OCI-LY7 (cell line): ENCODE results near the gene FBN2. TPM values are rescaled to one million over a fixed set of nuclear protein-coding genes. Genes with fewer than 3 reads are reported as not detected.

Experiments
- BruUV-seq: library from RNA; stranded (reverse); fragments of 400-500 nt; replicated peaks from 2 replicates; lab custom pipeline; 2021; lab: Mats Ljungman, UMichigan
- CTCF ChIA-PET: fragments of 300-600 bp; sonication (Branson Sonifier 250); formaldehyde crosslinking; loops from one replicate; lab custom pipeline; 2022; ENCODE audit warnings: antibody characterized with exemption; ENCODE audit not compliant: unreplicated experiment; lab: Charles Lee
- POLR2A ChIA-PET: fragments of 300-600 bp; sonication (Branson Sonifier 250); formaldehyde crosslinking; loops from one replicate; lab custom pipeline; 2022; ENCODE audit warnings: antibody characterized with exemption; lab: Charles Lee
- DNase-seq: peaks from one replicate; pipeline ENCODE4 v3.0.0-alpha.2; 2015; ENCODE audit warnings: low spot score
- H2AFZ ChIP-seq: fragments of 200-600 bp; sonication (generic), shearing (Covaris generic); 2 replicates; pipeline ENCODE4 v1.6.1; 2014; ENCODE audit warnings: mild to moderate bottlenecking, antibody characterized with exemption, low read length, moderate library complexity
- H3K27ac ChIP-seq: fragments of 200-600 bp; sonication (generic); 2 replicates; pipeline ENCODE4 v1.5.1; 2014; ENCODE audit warnings: mixed run types, low read depth, mild to moderate bottlenecking, moderate library complexity, low read length, inconsistent platforms; ENCODE audit not compliant: poor library complexity, severe bottlenecking
- H3K36me3 ChIP-seq: fragments of 200-600 bp; sonication (generic); 2 replicates; pipeline ENCODE4 v1.6.1; 2014; ENCODE audit warnings: mild to moderate bottlenecking, antibody characterized with exemption, low read length, moderate library complexity, mixed read lengths; ENCODE audit not compliant: insufficient read depth
- H3K4me1 ChIP-seq: fragments of 200-600 bp; sonication (generic); 2 replicates; pipeline ENCODE4 v1.5.1; 2014; ENCODE audit warnings: mild to moderate bottlenecking, low read length; ENCODE audit not compliant: insufficient read depth, poor library complexity, severe bottlenecking
- H3K4me2 ChIP-seq: fragments of 200-600 bp; sonication (generic); 2 replicates; pipeline ENCODE4 v1.6.1; 2014; ENCODE audit warnings: mild to moderate bottlenecking, low read length
- H3K4me3 ChIP-seq: fragments of 200-600 bp; sonication (generic); 2 replicates; pipeline ENCODE4 v1.5.1; 2014; ENCODE audit warnings: mild to moderate bottlenecking, low read depth, low read length; ENCODE audit not compliant: poor library complexity, severe bottlenecking
- H3K79me2 ChIP-seq: fragments of 200-600 bp; sonication (generic); 2 replicates; pipeline ENCODE4 v1.6.1; 2016; ENCODE audit warnings: low read depth, mild to moderate bottlenecking, low read length, moderate library complexity, mixed read lengths; ENCODE audit not compliant: insufficient read depth
- H3K9me2 ChIP-seq: fragments of 200-600 bp; sonication (generic); 2 replicates; pipeline ENCODE4 v1.6.1; 2016; ENCODE audit warnings: mild to moderate bottlenecking, low read length, mixed read lengths; ENCODE audit not compliant: insufficient read depth
- H3K9me3 ChIP-seq: fragments of 200-600 bp; sonication (generic); 2 replicates; pipeline ENCODE4 v1.6.1; 2014; ENCODE audit warnings: mild to moderate bottlenecking, mixed run types, low read length, mixed read lengths
- H4K20me1 ChIP-seq: fragments of 200-600 bp; sonication (generic); 2 replicates; pipeline ENCODE4 v1.6.1; 2014; ENCODE audit warnings: mild to moderate bottlenecking, antibody characterized with exemption, low read length, moderate library complexity, mixed read lengths; ENCODE audit not compliant: insufficient read depth
- CTCF ChIP-seq: fragments of 200-600 bp; sonication (generic); conservative IDR thresholded peaks from 2 replicates; pipeline ENCODE4 v1.5.1; 2014; ENCODE audit warnings: mild to moderate bottlenecking, antibody characterized with exemption, low read length, moderate library complexity, mixed read lengths
- EZH2phosphoT487 ChIP-seq: fragments of 200-600 bp; sonication (generic); IDR thresholded peaks from 2 replicates; pipeline ENCODE4 v1.6.1; 2018; ENCODE audit warnings: low read depth, borderline replicate concordance, mild to moderate bottlenecking, mixed run types, antibody characterized with exemption, low read length, moderate library complexity, mixed read lengths
- intact Hi-C: fragments of 100-400 bp; cut with micrococcal nuclease; formaldehyde crosslinking; loops from one replicate; pipeline ENCODE4 v1.10.0; 2022; ENCODE audit not compliant: unreplicated experiment
- total RNA-seq, 2 experiments: library from RNA; depleted of rRNA in 1 of 2; stranded (reverse); fragments of >200 nt in 1 of 2; shearing (Covaris generic) in 1 of 2; gene quantifications; 2 replicates each; pipeline ENCODE4 v1.2.3, GENCODE V29; 2014 to 2022

FBN2 gene
- total RNA-seq, 2 experiments from 2014 or later, result not detected

GRCh38 chr5:128253880-128254279 lies 284.2 kb downstream of the FBN2 start:
- no peak overlapping the region for H3K4me2 ChIP-seq
- CTCF ChIA-PET, result no interaction called here
- no peaks in the 10 kb centered on the region for H3K9me2 ChIP-seq
- H4K20me1 ChIP-seq, result no peaks in the 10 kb centered on the region
- H2AFZ ChIP-seq, result no peak overlapping the region
- TF ChIP-seq CTCF, result no peak
- no peak for TF ChIP-seq EZH2phosphoT487
- POLR2A ChIA-PET, result no interaction called here
- intact Hi-C loops, result loop anchor here (2.0 kb wide), 1 partner anchor 31 kb away; no protein-coding TSS in a partner anchor
- DNase-seq, result no peak
- no peak overlapping the region for H3K27ac ChIP-seq
- H3K4me3 ChIP-seq, result no peak overlapping the region
- H3K79me2 ChIP-seq, result no peaks in the 10 kb centered on the region
- 0 out of 2 replicates have a peak, but pooled peaks cover 3% of the 10 kb centered on the region for H3K9me3 ChIP-seq
- H3K4me1 ChIP-seq, result no peaks in the 10 kb centered on the region
- no peaks in the 10 kb centered on the region for H3K36me3 ChIP-seq
- no TSS peak for BruUV-seq

- no peaks in the 10 kb centered on the region for H4K20me1 ChIP-seq
- ChIA-PET POLR2A (interaction anchor here (1.9 kb wide), 1 partner anchor 21 kb away, joined by 6 read pairs; no protein-coding TSS in a partner anchor), CTCF (no interaction called here)
- no peaks in the 10 kb centered on the region for H3K36me3 ChIP-seq
- H3K4me1 ChIP-seq, result no peaks in the 10 kb centered on the region
- no TSS peak for BruUV-seq
- no peak for TF ChIP-seq CTCF
- TF ChIP-seq EZH2phosphoT487, result no peak
- no peak for DNase-seq
- H2AFZ ChIP-seq, result no peak overlapping the region
- H3K27ac ChIP-seq, result no peak overlapping the region
- no peak overlapping the region for H3K4me2 ChIP-seq
- H3K9me2 ChIP-seq, result no peaks in the 10 kb centered on the region
- intact Hi-C loops, result no loop called here
- no peaks in the 10 kb centered on the region for H3K79me2 ChIP-seq
- 0 out of 2 replicates have a peak, but pooled peaks cover 3% of the 10 kb centered on the region for H3K9me3 ChIP-seq
- no peak overlapping the region for H3K4me3 ChIP-seq
These were observed 284.9 kb downstream of the FBN2 start for GRCh38 chr5:128253161-128253560.

GRCh38 chr5:128252756-128253155 lies 285.3 kb downstream of the FBN2 start:
- TF ChIP-seq EZH2phosphoT487 (no peak), CTCF (no peak)

More at GRCh38 chr5:128252756-128253155, 285.3 kb downstream of the FBN2 start:
- ChIA-PET CTCF (no interaction called here), POLR2A (interaction anchor here (1.9 kb wide), 1 partner anchor 20 kb away, joined by 6 read pairs; no protein-coding TSS in a partner anchor)
- no peaks in the 10 kb centered on the region for H3K79me2 ChIP-seq
- no peak overlapping the region for H2AFZ ChIP-seq
- BruUV-seq, result no TSS peak
- DNase-seq, result no peak
- no peaks in the 10 kb centered on the region for H4K20me1 ChIP-seq
- intact Hi-C loops, result no loop called here
- H3K27ac ChIP-seq, result no peak overlapping the region
- no peak overlapping the region for H3K4me2 ChIP-seq
- H3K9me2 ChIP-seq, result no peaks in the 10 kb centered on the region
- 0 out of 2 replicates have a peak, but pooled peaks cover 3% of the 10 kb centered on the region for H3K9me3 ChIP-seq
- H3K36me3 ChIP-seq, result no peaks in the 10 kb centered on the region
- H3K4me3 ChIP-seq, result no peak overlapping the region
- no peaks in the 10 kb centered on the region for H3K4me1 ChIP-seq
